Cardiac fibroblast (primary cell): ENCODE measurements around the gene MSX2.

Experiments used
- DNase-seq, 2 donors: peaks; one replicate each; pipeline versions ENCODE4 v3.0.0 to v3.0.0-alpha.2; 2010; ENCODE audit warnings: low read depth in 2 of 2
- H3K4me3 ChIP-seq, 2 donors: replicated peaks in 1 of 2; 1 replicate in 1 of 2; 2 replicates in 1 of 2; pipeline ENCODE4 v1.5.1; 2011; ENCODE audit warnings: low read depth in 2 of 2, low read length in 2 of 2, mild to moderate bottlenecking in 2 of 2, moderate library complexity in 1 of 2
- CTCF ChIP-seq: IDR thresholded peaks from one replicate; pipeline ENCODE4 v1.5.1; 2011; ENCODE audit warnings: low read depth, mild to moderate bottlenecking, low read length, inconsistent platforms

The MSX2 gene

GRCh38 chr5:174769005-174769404 lies 44.6 kb downstream of the MSX2 start:
- H3K4me3 ChIP-seq, result no peak overlapping the region
- no peak for TF ChIP-seq CTCF

GRCh38 chr5:174773371-174773770 lies 49.0 kb downstream of the MSX2 start:
- no peak for TF ChIP-seq CTCF

More at GRCh38 chr5:174769005-174769404, 44.6 kb downstream of the MSX2 start:
- no peak for DNase-seq

GRCh38 chr5:174775081-174775480 lies 50.7 kb downstream of the MSX2 start:
- H3K4me3 ChIP-seq, result no peak overlapping the region
- TF ChIP-seq CTCF, result no peak
- no peak for DNase-seq

More at GRCh38 chr5:174773371-174773770, 49.0 kb downstream of the MSX2 start:
- no peak for DNase-seq
- H3K4me3 ChIP-seq, result no peak overlapping the region

GRCh38 chr5:174777111-174777510 lies 52.7 kb downstream of the MSX2 start:
- TF ChIP-seq CTCF, result no peak
- H3K4me3 ChIP-seq, result no peak overlapping the region
- no peak for DNase-seq

GRCh38 chr5:174777583-174777982 lies 53.2 kb downstream of the MSX2 start:
- no peak overlapping the region for H3K4me3 ChIP-seq
- no peak for TF ChIP-seq CTCF
- no peak for DNase-seq
